B cell (primary cell): Measurements from ENCODE around the gene MGAT4B. TPM values are rescaled to one million over a fixed set of nuclear protein-coding genes. Genes with fewer than 3 reads are reported as not detected.

ENCODE experiments used
- ATAC-seq: fragments of 200-7000 bp; cut with Tn5 transposase; one replicate; pipeline ENCODE4 v1.10.0; 2021; ENCODE audit warnings: low read depth, mild to moderate bottlenecking, moderate number of reproducible peaks, moderate library complexity
- CTCF ChIA-PET: fragments of 350-600 bp; sonication (Branson Sonifier 250); formaldehyde crosslinking; loops from one replicate; lab custom pipeline; 2021; ENCODE audit warnings: antibody characterized with exemption, inconsistent platforms; lab: Charles Lee
- POLR2A ChIA-PET: fragments of 350-600 bp; sonication (Branson Sonifier 250); formaldehyde crosslinking; loops from one replicate; lab custom pipeline; 2021; ENCODE audit warnings: antibody characterized with exemption; lab: Charles Lee
- DNase-seq: peaks from one replicate; pipeline ENCODE4 v3.0.0; 2013
- H2AFZ ChIP-seq: 2 replicates; pipeline ENCODE4 v1.6.1; 2012; ENCODE audit warnings: mild to moderate bottlenecking, low read depth, low read length; ENCODE audit not compliant: insufficient read depth, poor library complexity, severe bottlenecking
- H3K27ac ChIP-seq, 2 donors: 1 replicate in 1 of 2; 2 replicates in 1 of 2; pipeline ENCODE4 v1.5.1; 2012 to 2013; ENCODE audit warnings: low read length in 2 of 2, mild to moderate bottlenecking in 2 of 2, moderate library complexity in 1 of 2
- H3K27me3 ChIP-seq, 4 experiments: fragments of 200-600 bp in 1 of 4; sonication (generic) in 1 of 4; replicated peaks in 1 of 4; 1 replicate in 2 of 4; 2 replicates in 2 of 4; pipeline versions ENCODE4 v1.6.1 to v1.7.0; 2013 to 2016; ENCODE audit warnings: low read length in 3 of 4, mild to moderate bottlenecking in 2 of 4, mixed read lengths in 1 of 4, moderate library complexity in 1 of 4; ENCODE audit not compliant: insufficient read depth in 4 of 4, control insufficient read depth in 3 of 4; ENCODE audit errors: control extremely low read depth in 1 of 4
- H3K36me3 ChIP-seq, 2 experiments: replicated peaks in 1 of 2; 1 replicate in 1 of 2; 2 replicates in 1 of 2; pipeline versions ENCODE4 v1.6.1 to v1.7.1; 2013; ENCODE audit warnings: low read length in 1 of 2; ENCODE audit not compliant: insufficient read depth in 2 of 2, control insufficient read depth in 1 of 2; ENCODE audit errors: control extremely low read depth in 1 of 2, extremely low read depth in 1 of 2
- H3K4me1 ChIP-seq, 2 donors: fragments of 200-600 bp in 1 of 2; sonication (generic) in 1 of 2; 1 replicate in 1 of 2; 2 replicates in 1 of 2; pipeline versions ENCODE4 v1.5.1 to v1.6.1; 2013 to 2017; ENCODE audit warnings: low read length in 2 of 2; ENCODE audit not compliant: control insufficient read depth in 2 of 2, insufficient read depth in 2 of 2
- H3K4me2 ChIP-seq: replicated peaks from 2 replicates; pipeline ENCODE3; 2012; ENCODE audit warnings: mild to moderate bottlenecking, low read depth, low read length; ENCODE audit not compliant: poor library complexity, severe bottlenecking
- H3K4me3 ChIP-seq, 5 experiments: fragments of 200-600 bp in 1 of 5; sonication (generic) in 1 of 5; 1 replicate in 3 of 5; 2 replicates in 2 of 5; pipeline versions ENCODE4 v1.5.1 to v1.7.0; 2011 to 2016; ENCODE audit warnings: low read length in 4 of 5, mild to moderate bottlenecking in 4 of 5, low read depth in 2 of 5, control low read depth in 1 of 5, moderate library complexity in 1 of 5; ENCODE audit not compliant: insufficient read depth in 1 of 5; ENCODE audit errors: control extremely low read depth in 1 of 5, extremely low read depth in 1 of 5
- H3K79me2 ChIP-seq: fragments of 200-600 bp; sonication (generic); one replicate; pipeline ENCODE4 v1.6.0; 2016; ENCODE audit warnings: low read length; ENCODE audit not compliant: control insufficient read depth, insufficient read depth
- H3K9ac ChIP-seq: fragments of 200-600 bp; sonication (generic); 2 replicates; pipeline ENCODE4 v1.6.1; 2017; ENCODE audit warnings: mild to moderate bottlenecking, low read length, moderate library complexity
- H3K9me3 ChIP-seq, 3 donors: one replicate each; pipeline versions ENCODE4 v1.6.1 to v1.7.1; 2013; ENCODE audit warnings: low read length in 2 of 3; ENCODE audit not compliant: control insufficient read depth in 2 of 3, insufficient read depth in 1 of 3; ENCODE audit errors: control extremely low read depth in 1 of 3
- H4K20me1 ChIP-seq: 2 replicates; pipeline ENCODE4 v1.6.0; 2012; ENCODE audit warnings: mild to moderate bottlenecking, low read length; ENCODE audit not compliant: insufficient read depth, control insufficient read depth, poor library complexity, severe bottlenecking
- H3K27ac Mint-ChIP-seq: one replicate; pipeline ENCODE4 v1.8.0; 2021; ENCODE audit warnings: mixed read lengths
- H3K27me3 Mint-ChIP-seq: one replicate; pipeline ENCODE4 v1.8.0; 2021; ENCODE audit warnings: mixed read lengths
- H3K4me1 Mint-ChIP-seq: one replicate; pipeline ENCODE4 v1.8.0; 2021; ENCODE audit warnings: mixed read lengths
- H3K4me3 Mint-ChIP-seq: one replicate; pipeline ENCODE4 v1.8.0; 2021; ENCODE audit warnings: mixed read lengths
- H3K9me3 Mint-ChIP-seq: one replicate; pipeline ENCODE4 v1.8.0; 2022; ENCODE audit warnings: mixed read lengths; ENCODE audit not compliant: insufficient read depth
- CTCF ChIP-seq: fragments of 200-600 bp; IDR thresholded peaks from one replicate; pipeline ENCODE4 v1.8.0; 2022; ENCODE audit warnings: antibody characterized with exemption, mild to moderate bottlenecking
- EZH2 ChIP-seq: IDR thresholded peaks from 2 replicates; pipeline ENCODE4 v1.6.1; 2012; ENCODE audit warnings: borderline replicate concordance, low read depth, mild to moderate bottlenecking, moderate library complexity, low read length; ENCODE audit not compliant: insufficient read depth, poor library complexity, severe bottlenecking
- WGBS: methylation state at CpG from one replicate; pipeline ENCODE4 v1.1.5; 2013; ENCODE audit warnings: missing lambda C conversion rate; ENCODE audit not compliant: insufficient coverage; 5-methylcytosine and 5-hydroxymethylcytosine counted together
- intact Hi-C: fragments of 100-400 bp; cut with micrococcal nuclease; formaldehyde crosslinking; loops from one replicate; pipeline ENCODE4 v1.10.0; 2022
- polyA plus RNA-seq: library from polyadenylated mRNA; depleted of rRNA; stranded (reverse); fragments of >200 nt; gene quantifications from 2 replicates; pipeline ENCODE4 v1.2.3, GENCODE V29; 2012
- total RNA-seq, 2 donors: library from RNA; stranded (reverse); fragments of 120-200 nt in 1 of 2; gene quantifications; 1 replicate in 1 of 2; 2 replicates in 1 of 2; pipeline versions ENCODE4 v1.2.3 to v1.2.4, GENCODE V29; 2013 to 2022

MGAT4B gene
- total and polyA plus RNA-seq, 2 donors (not counting 1 experiment from before 2014, with no cell fraction given): 105 to 165 TPM

DNA sequence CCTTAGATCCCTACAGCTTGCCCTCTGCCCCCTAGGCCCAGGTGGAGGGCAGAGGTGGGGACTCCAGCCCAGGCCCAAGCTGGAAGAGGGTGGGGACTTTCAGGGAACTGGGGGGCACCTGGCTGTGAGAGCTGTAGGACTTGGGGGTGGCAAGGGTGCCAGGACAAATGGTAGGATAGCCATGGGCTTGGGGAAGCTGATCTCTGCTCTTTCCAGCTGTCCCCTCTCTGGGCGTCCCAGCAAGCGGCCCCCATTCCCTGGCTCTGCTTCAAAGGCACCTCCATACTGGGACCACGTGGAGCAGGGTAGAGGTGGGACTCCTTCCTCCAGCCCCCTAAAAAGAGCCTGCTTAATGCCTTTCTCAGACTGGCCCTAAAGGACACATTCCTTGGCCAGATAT, 12.5 kb downstream of the MGAT4B start:
- TF ChIP-seq EZH2 (no peak), CTCF (no peak)
- H3K36me3 ChIP-seq: peaks cover 0 to 13% of the 10 kb centered on the region in 2 experiments
- peaks cover 5% of the 10 kb centered on the region for H4K20me1 ChIP-seq
- no peak overlapping the region for H3K27ac ChIP-seq
- no peak overlapping the region for H3K4me3 ChIP-seq
- no peak for DNase-seq
- H3K4me1 Mint-ChIP-seq: peaks cover 29% of the 10 kb centered on the region
- peaks cover 28 to 32% of the 10 kb centered on the region in 2 donors for H3K4me1 ChIP-seq
- H3K9ac ChIP-seq: no peak overlapping the region
- H3K27me3 ChIP-seq: no peaks in the 10 kb centered on the region
- H2AFZ ChIP-seq: peak overlapping the region; percentile 31
- no peaks in the 10 kb centered on the region for H3K79me2 ChIP-seq
- 60% methylated on average over 1 of the region's 3 CpGs for WGBS
- H3K27me3 Mint-ChIP-seq: no peaks in the 10 kb centered on the region
- ATAC-seq: no peak
- H3K9me3 Mint-ChIP-seq: no peaks in the 10 kb centered on the region
- no peaks in the 10 kb centered on the region for H3K9me3 ChIP-seq
- ChIA-PET POLR2A (interaction anchor here (0.5 to 1.1 kb wide), 6 partner anchors 11 to 1468 kb away, joined by 3 to 7 read pairs (median 3); partner anchors contain the start of gene MAML1), CTCF (interaction anchor here (1.4 to 2.4 kb wide), 2 partner anchors 8 to 31 kb away, joined by 4 to 11 read pairs; no protein-coding TSS in a partner anchor)
- peak overlapping the region; percentile 77 for H3K27ac Mint-ChIP-seq
- peak overlapping the region; percentile 75 for H3K4me3 Mint-ChIP-seq
- intact Hi-C loops: no loop called here
- H3K4me2 ChIP-seq: peak overlapping the region; percentile 90

DNA sequence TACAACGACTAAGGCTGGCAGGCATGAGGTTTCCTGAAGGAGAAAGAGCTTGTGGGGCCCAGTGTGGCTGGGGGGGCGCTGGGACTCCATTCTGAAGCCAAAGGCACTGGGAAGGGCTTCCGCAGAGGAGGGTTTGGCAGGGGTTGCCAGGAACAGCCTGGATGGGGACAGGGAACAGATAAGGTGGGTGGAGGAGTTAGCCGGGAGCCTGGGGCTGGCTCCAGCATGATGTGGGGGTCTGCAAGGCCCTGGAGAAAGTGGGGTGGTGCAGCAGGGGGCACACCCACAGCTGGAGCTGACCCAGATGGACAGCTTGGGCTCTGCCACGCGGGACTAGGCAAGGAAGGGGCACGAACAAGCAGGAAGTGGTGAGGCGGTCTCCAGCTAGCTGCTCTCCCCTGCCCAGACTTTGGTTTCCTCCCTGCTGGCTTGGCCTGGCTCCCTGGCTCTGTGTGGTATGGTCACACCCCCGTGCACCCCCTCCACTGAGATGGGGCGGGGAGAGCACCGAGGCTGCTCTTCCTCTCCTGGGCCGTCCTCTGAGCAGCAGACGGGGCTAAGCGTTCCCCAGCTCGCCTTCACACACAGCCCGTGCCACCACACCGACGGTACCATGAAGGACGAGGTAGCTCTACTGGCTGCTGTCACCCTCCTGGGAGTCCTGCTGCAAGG, 13.1 kb downstream of the MGAT4B start, which contains the start of gene LTC4S:
TSS of gene LTC4S (plus strand) at position 519 of the 672 bp plus-strand sequence. CDS start at position 614, 95 bp downstream.
- ChIA-PET CTCF (interaction anchor here (1.4 to 2.4 kb wide), 2 partner anchors 8 to 31 kb away, joined by 4 to 11 read pairs; no protein-coding TSS in a partner anchor), POLR2A (interaction anchor here (0.5 to 1.1 kb wide), 7 partner anchors 12 to 1468 kb away, joined by 3 to 7 read pairs (median 3); partner anchors contain the start of gene MAML1)
- WGBS: 14% methylated on average over 14 of the region's 19 CpGs
- peak within 1 kb of the TSS; percentile 77 for H3K27ac Mint-ChIP-seq
- peaks cover 29% of the 10 kb centered on the region for H3K4me1 Mint-ChIP-seq
- TF ChIP-seq CTCF (no peak), EZH2 (no peak)
- no peaks in the 10 kb centered on the region for H3K27me3 Mint-ChIP-seq
- no peaks in the 10 kb centered on the region for H3K27me3 ChIP-seq
- no peaks in the 10 kb centered on the region for H3K9me3 ChIP-seq
- H3K4me2 ChIP-seq: peak within 1 kb of the TSS; percentile 90
- H3K36me3 ChIP-seq: peaks cover 0 to 7% of the 10 kb centered on the region in 2 experiments
- H3K4me3 ChIP-seq: no peak within 1 kb of the TSS
- H3K4me3 Mint-ChIP-seq: peak within 1 kb of the TSS; percentile 75
- intact Hi-C loops: no loop called here
- H3K4me1 ChIP-seq: peaks cover 28 to 32% of the 10 kb centered on the region in 2 donors
- no peak within 1 kb of the TSS for H3K9ac ChIP-seq
- no peak within 1 kb of the TSS for H3K27ac ChIP-seq
- H3K9me3 Mint-ChIP-seq: no peaks in the 10 kb centered on the region
- DNase-seq (peak; percentile 66), ATAC-seq (peak; percentile 34)
- H4K20me1 ChIP-seq: peaks cover 5% of the 10 kb centered on the region
- H3K79me2 ChIP-seq: no peaks in the 10 kb centered on the region
- peak within 1 kb of the TSS; percentile 31 for H2AFZ ChIP-seq
